HepG2 (cell line): Measurements from ENCODE around the gene RNF123. TPM values are rescaled to one million over a fixed set of nuclear protein-coding genes. Genes with fewer than 3 reads are reported as not detected.

Source experiments
- ATAC-seq: fragments of 200-7000 bp; cut with Tn5 transposase; 3 replicates; pipeline ENCODE4 v1.9.1; 2020; ENCODE audit warnings: mild to moderate bottlenecking, moderate library complexity
- BruUV-seq: library from RNA; stranded (reverse); fragments of 400-500 nt; replicated peaks from 2 replicates; lab custom pipeline; 2021; lab: Mats Ljungman, UMichigan
- CTCF ChIA-PET: fragments of 300-600 bp; formaldehyde crosslinking; extraction: SDS; loops from one replicate; lab custom pipeline; 2021; ENCODE audit warnings: low total read pairs, inconsistent platforms, low intra/inter-chr PET ratio; lab: Yijun Ruan, JAX
- POLR2A ChIA-PET: fragments of 350-600 bp; sonication (Branson Sonifier 250); formaldehyde crosslinking; loops from one replicate; lab custom pipeline; 2020; ENCODE audit warnings: antibody characterized with exemption, inconsistent platforms; lab: Yijun Ruan, JAX
- DNase-seq: peaks from one replicate; pipeline ENCODE4 v3.0.0-alpha.2; 2015; ENCODE audit warnings: low spot score
- FAIRE-seq: peaks from 3 replicates; lab custom pipeline; 2011; peaks lifted over from hg19 to GRCh38; lab: Jason Lieb, UNC
- H2AFZ ChIP-seq: one replicate; pipeline ENCODE4 v1.6.1; 2011; ENCODE audit warnings: low read length, inconsistent platforms
- H3K27ac ChIP-seq: fragments of 300-600 bp; 3 replicates; pipeline ENCODE4 v1.8.0; 2011; ENCODE audit warnings: mixed run types, mild to moderate bottlenecking, mixed read lengths, low read length, inconsistent platforms; ENCODE audit not compliant: insufficient read depth; ENCODE audit errors: extremely low read length
- H3K27me3 ChIP-seq, 2 experiments: fragments of 200-600 bp in 1 of 2; 2 replicates in 1 of 2; 3 replicates in 1 of 2; pipeline versions ENCODE4 v1.6.0 to v1.8.0; 2011; ENCODE audit warnings: low read length in 2 of 2, mild to moderate bottlenecking in 2 of 2, moderate library complexity in 2 of 2, inconsistent platforms in 1 of 2; ENCODE audit not compliant: insufficient read depth in 2 of 2, control insufficient read depth in 1 of 2
- H3K36me3 ChIP-seq, 2 experiments: fragments of 200-600 bp in 1 of 2; replicated peaks in 1 of 2; 2 replicates in 1 of 2; 3 replicates in 1 of 2; pipeline versions ENCODE4 v1.5.1 to v1.8.0; 2011; ENCODE audit warnings: low read length in 2 of 2, inconsistent platforms in 1 of 2; ENCODE audit not compliant: insufficient read depth in 2 of 2, control insufficient read depth in 1 of 2
- H3K4me1 ChIP-seq: 2 replicates; pipeline ENCODE4 v1.5.1; 2012; ENCODE audit warnings: low read length, inconsistent platforms; ENCODE audit not compliant: insufficient read depth
- H3K4me2 ChIP-seq: 2 replicates; pipeline ENCODE4 v1.6.0; 2011; ENCODE audit warnings: low read depth, low read length, inconsistent platforms
- H3K4me3 ChIP-seq, 3 experiments: fragments of 200-600 bp in 1 of 3; sonication (generic), shearing (Covaris generic) in 1 of 3; replicated peaks in 1 of 3; 2 replicates each; pipeline ENCODE4 v1.5.1; 2011 to 2016; ENCODE audit warnings: low read length in 3 of 3, inconsistent platforms in 2 of 3, low read depth in 2 of 3, mild to moderate bottlenecking in 2 of 3, control low read depth in 1 of 3, mixed read lengths in 1 of 3; ENCODE audit not compliant: insufficient read depth in 1 of 3
- H3K79me2 ChIP-seq: one replicate; pipeline ENCODE4 v1.6.1; 2011; ENCODE audit warnings: low read length, inconsistent platforms; ENCODE audit not compliant: insufficient read depth
- H3K9ac ChIP-seq: 2 replicates; pipeline ENCODE4 v1.6.0; 2011; ENCODE audit warnings: mild to moderate bottlenecking, low read depth, low read length, inconsistent platforms; ENCODE audit not compliant: insufficient read depth
- H3K9me3 ChIP-seq: 2 replicates; pipeline ENCODE4 v1.5.1; 2012; ENCODE audit warnings: mild to moderate bottlenecking, low read length
- H4K20me1 ChIP-seq: 2 replicates; pipeline ENCODE4 v1.6.0; 2011; ENCODE audit warnings: inconsistent platforms, mild to moderate bottlenecking, low read length, moderate library complexity; ENCODE audit not compliant: insufficient read depth
- LRRFIP1 ChIP-seq: sonication (generic); formaldehyde crosslinking; conservative IDR thresholded peaks from 2 replicates; pipeline ENCODE4 v1.4.0; 2020; ENCODE audit warnings: missing genetic modification reagents
- RBFOX2 ChIP-seq: fragments of 200-400 bp; formaldehyde crosslinking; IDR thresholded peaks from 2 replicates; pipeline ENCODE4 v1.6.1; 2017; ENCODE audit warnings: low read depth, mild to moderate bottlenecking, low read length
- ZNF274 ChIP-seq: sonication (generic); formaldehyde crosslinking; IDR thresholded peaks from 2 replicates; pipeline ENCODE4 v1.5.1; 2020; ENCODE audit warnings: mild to moderate bottlenecking, missing genetic modification reagents
- ZNF34 ChIP-seq: sonication (generic); formaldehyde crosslinking; IDR thresholded peaks from 2 replicates; pipeline ENCODE4 v1.4.0; 2020; ENCODE audit warnings: mild to moderate bottlenecking, missing genetic modification reagents, borderline replicate concordance
- ZUFSP ChIP-seq: sonication (generic); formaldehyde crosslinking; IDR thresholded peaks from 2 replicates; pipeline ENCODE4 v1.9.0; 2021; ENCODE audit warnings: missing genetic modification reagents, mild to moderate bottlenecking, borderline replicate concordance
- WGBS: methylation state at CpG from one replicate; pipeline ENCODE4 v1.1.6; 2017; ENCODE audit warnings: low lambda C conversion rate; 5-methylcytosine and 5-hydroxymethylcytosine counted together
- in situ Hi-C: cut with HindIII; loops from 2 replicates; pipeline ENCODE4 v1.10.0; 2017; ENCODE audit warnings: low pct_unique_long_range_greater_than_20kb; ENCODE audit not compliant: extremely low pct_ligation_motif_present
- intact Hi-C: fragments of 100-400 bp; cut with micrococcal nuclease; formaldehyde crosslinking; loops from one replicate; pipeline ENCODE4 v1.10.0; 2022; ENCODE audit not compliant: unreplicated experiment
- polyA plus RNA-seq, 8 experiments: library from polyadenylated mRNA; depleted of rRNA in 3 of 8; stranded (reverse) in 7 of 8; unstranded in 1 of 8; fragments of >200 nt; fragmentation: Illumina TruSeq in 4 of 8; extraction: Trizol in 4 of 8; gene quantifications; 2 replicates each; pipeline versions ENCODE4 v1.2.1 to v1.2.3, GENCODE V29; 2011 to 2016; ENCODE audit warnings: low read depth in 4 of 8, missing spikeins in 1 of 8, mixed read lengths in 1 of 8; ENCODE audit not compliant: insufficient read depth in 1 of 8
- total RNA-seq, 5 experiments: library from RNA; depleted of rRNA; stranded (reverse); fragments of >200 nt; fragmentation: Illumina TruSeq; extraction: Trizol; gene quantifications; 2 replicates each; pipeline ENCODE4 v1.2.3, GENCODE V29; 2016; ENCODE audit warnings: low read depth in 1 of 5

RNF123 gene
- total and polyA plus RNA-seq, 2 of the 13 experiments (the other 11 are each of a cell fraction or from before 2014, with no cell fraction given): 29.9 to 82.2 TPM

GRCh38 chr3:49706456-49707112 is 17.2 kb downstream of the RNF123 start:
- Histone ChIP-seq H3K9ac (no peak overlapping the region), H3K4me1 (no peaks in the 10 kb centered on the region), H3K4me3 (no peak overlapping the region), H3K9me3 (no peaks in the 10 kb centered on the region), H3K27ac (no peak overlapping the region), H2AFZ (no peak overlapping the region)
- ATAC-seq (no peak), DNase-seq (no peak)
- CTCF ChIA-PET: interaction anchor here (0.9 kb wide), 1 partner anchor 133 kb away, joined by 3 read pairs; no protein-coding TSS in a partner anchor
- BruUV-seq: no TSS peak
- TF ChIP-seq RBFOX2 (0 out of 2 replicates have a peak, but pooled peaks have one; percentile 19), ZNF274 (no peak)
- TF ChIP-seq, all 625 proteins: peak for 1
- in situ Hi-C loops (no loop called here), intact Hi-C loops (no loop called here)
- peaks cover 26 to 52% of the 10 kb centered on the region in 2 experiments for H3K36me3 ChIP-seq
- no peaks in the 10 kb centered on the region; a peak in 1 of 5 replicates for H3K27me3 ChIP-seq
- no peaks in the 10 kb centered on the region for H3K79me2 ChIP-seq
- no peaks in the 10 kb centered on the region for H4K20me1 ChIP-seq
- POLR2A ChIA-PET: no interaction called here
- WGBS: 100% methylated on average over 4 of the region's 9 CpGs
- H3K4me2 ChIP-seq: no peak overlapping the region
- no peak for FAIRE-seq

- Histone ChIP-seq H3K9ac (no peak overlapping the region), H3K9me3 (no peaks in the 10 kb centered on the region), H3K79me2 (no peaks in the 10 kb centered on the region), H4K20me1 (no peaks in the 10 kb centered on the region), H3K4me1 (peaks cover 5% of the 10 kb centered on the region), H3K4me2 (no peak overlapping the region), H3K36me3 (peaks cover 21 to 47% of the 10 kb centered on the region in 2 experiments), H3K27ac (no peak overlapping the region), H3K27me3 (no peaks in the 10 kb centered on the region; a peak in 1 of 5 replicates), H3K4me3 (no peak overlapping the region), H2AFZ (no peak overlapping the region)
- ChIA-PET POLR2A (no interaction called here), CTCF (interaction anchor here (0.9 kb wide), 1 partner anchor 132 kb away, joined by 3 read pairs; no protein-coding TSS in a partner anchor)
- FAIRE-seq: no peak
- no TSS peak for BruUV-seq
- in situ Hi-C loops (no loop called here), intact Hi-C loops (no loop called here)
- no peak for ATAC-seq
- no peak for DNase-seq
- 93% methylated on average over 4 of the region's 4 CpGs for WGBS
- no peak for TF ChIP-seq ZNF34 (CRISPR knock-in tag)
- TF ChIP-seq ZUFSP (CRISPR knock-in tag): no peak
- TF ChIP-seq LRRFIP1 (CRISPR knock-in tag): no peak
Measured at GRCh38 chr3:49707113-49707480, 17.7 kb downstream of the RNF123 start.
